GM12878 (cell line): Measurements from ENCODE around the gene SCYL3. TPM values are rescaled to one million over a fixed set of nuclear protein-coding genes. Genes with fewer than 3 reads are reported as not detected.

ENCODE experiments used
- ATAC-seq: fragments of 200-7000 bp; cut with Tn5 transposase; 3 replicates; pipeline ENCODE4 v1.9.1; 2020; ENCODE audit warnings: mild to moderate bottlenecking, moderate library complexity
- BruUV-seq: library from RNA; stranded (reverse); fragments of 400-500 nt; replicated peaks from 2 replicates; lab custom pipeline; 2021; lab: Mats Ljungman, UMichigan
- CTCF ChIA-PET: fragments of 300-600 bp; sonication (Branson Sonifier 250); formaldehyde crosslinking; extraction: SDS; loops from one replicate; lab custom pipeline; 2021; ENCODE audit warnings: inconsistent platforms; lab: Yijun Ruan, JAX
- POLR2A ChIA-PET: fragments of 350-600 bp; formaldehyde crosslinking; extraction: SDS; loops from one replicate; lab custom pipeline; 2021; ENCODE audit warnings: inconsistent platforms; lab: Charles Lee
- RAD21 ChIA-PET: fragments of 300-600 bp; sonication (Branson Sonifier 250); formaldehyde crosslinking; loops from one replicate; lab custom pipeline; 2023; ENCODE audit warnings: antibody characterized with exemption; ENCODE audit not compliant: unreplicated experiment; lab: Charles Lee
- SMC1A ChIA-PET: fragments of 300-600 bp; sonication (Branson Sonifier 250); formaldehyde crosslinking; loops from one replicate; lab custom pipeline; 2023; ENCODE audit not compliant: unreplicated experiment, uncharacterized antibody; lab: Charles Lee
- DNase-seq: peaks from one replicate; pipeline ENCODE4 v3.0.0-alpha.2; 2011; ENCODE audit warnings: low read depth, low spot score
- FAIRE-seq: peaks from 3 replicates; lab custom pipeline; 2011; peaks lifted over from hg19 to GRCh38; lab: Jason Lieb, UNC
- H2AFZ ChIP-seq: 2 replicates; pipeline ENCODE4 v1.6.0; 2011; ENCODE audit warnings: low read depth, low read length, control low read depth; ENCODE audit not compliant: control insufficient read depth
- H3K27ac ChIP-seq: 2 replicates; pipeline ENCODE4 v1.5.1; 2011; ENCODE audit warnings: control low read depth; ENCODE audit not compliant: control insufficient read depth, insufficient read depth
- H3K27me3 ChIP-seq, 2 experiments: replicated peaks in 1 of 2; 2 replicates each; pipeline versions ENCODE4 v1.6.0 to v1.6.1; 2011; ENCODE audit warnings: low read length in 1 of 2; ENCODE audit not compliant: control insufficient read depth in 2 of 2, insufficient read depth in 2 of 2
- H3K36me3 ChIP-seq, 2 experiments: 2 replicates each; pipeline ENCODE4 v1.5.1; 2011; ENCODE audit warnings: low read length in 1 of 2; ENCODE audit not compliant: control insufficient read depth in 2 of 2, insufficient read depth in 2 of 2
- H3K4me1 ChIP-seq: 2 replicates; pipeline ENCODE4 v1.6.1; 2011; ENCODE audit warnings: mild to moderate bottlenecking, low read length, moderate library complexity, mixed read lengths; ENCODE audit not compliant: control insufficient read depth, insufficient read depth
- H3K4me2 ChIP-seq: 2 replicates; pipeline ENCODE4 v1.6.0; 2011; ENCODE audit warnings: control low read depth; ENCODE audit not compliant: control insufficient read depth, insufficient read depth
- H3K4me3 ChIP-seq: fragments of 200-600 bp; sonication (generic); 2 replicates; pipeline ENCODE4 v1.5.1; 2016
- H3K79me2 ChIP-seq: 2 replicates; pipeline ENCODE4 v1.6.0; 2011; ENCODE audit warnings: low read length; ENCODE audit not compliant: control insufficient read depth, insufficient read depth
- H3K9ac ChIP-seq: 2 replicates; pipeline ENCODE4 v1.8.0; 2011; ENCODE audit warnings: low read length, control low read depth, mixed read lengths; ENCODE audit not compliant: control insufficient read depth, insufficient read depth
- H3K9me3 ChIP-seq: replicated peaks from 3 replicates; pipeline ENCODE4 v1.5.1; 2011; ENCODE audit warnings: mild to moderate bottlenecking, low read length; ENCODE audit not compliant: control insufficient read depth, insufficient read depth
- H4K20me1 ChIP-seq: 2 replicates; pipeline ENCODE4 v1.6.0; 2011; ENCODE audit not compliant: control insufficient read depth, insufficient read depth
- ASH2L ChIP-seq: fragments of 300-600, 200-600 bp; sonication (generic); IDR thresholded peaks from 2 replicates; pipeline ENCODE4 v1.6.1; 2017; ENCODE audit warnings: low read depth, mild to moderate bottlenecking, borderline replicate concordance
- BACH1 ChIP-seq: fragments of 450-650 bp; IDR thresholded peaks from 2 replicates; pipeline ENCODE4 v1.6.1; 2017; ENCODE audit warnings: mild to moderate bottlenecking, borderline replicate concordance
- BRCA1 ChIP-seq: IDR thresholded peaks from 2 replicates; pipeline ENCODE4 v1.6.1; 2011; ENCODE audit warnings: low read depth, low read length, improper control_type of control experiment
- HDAC6 ChIP-seq: fragments of 200-600 bp; sonication (generic); IDR thresholded peaks from one replicate; pipeline ENCODE4 v1.8.0; 2017; ENCODE audit warnings: antibody characterized with exemption; ENCODE audit not compliant: unreplicated experiment
- MTA3 ChIP-seq: IDR thresholded peaks from 2 replicates; pipeline ENCODE4 v1.6.1; 2012; ENCODE audit warnings: low read length, inconsistent platforms, borderline replicate concordance
- MYB ChIP-seq: fragments of 150-350 bp; IDR thresholded peaks from 2 replicates; pipeline ENCODE4 v1.6.1; 2014; ENCODE audit warnings: mild to moderate bottlenecking, low read depth, low read length, borderline replicate concordance
- NFYB ChIP-seq: IDR thresholded peaks from 2 replicates; pipeline ENCODE4 v1.6.1; 2011; ENCODE audit warnings: low read depth, mild to moderate bottlenecking, low read length, improper control_type of control experiment, moderate library complexity; ENCODE audit not compliant: insufficient read depth
- NRF1 ChIP-seq: conservative IDR thresholded peaks from 2 replicates; pipeline ENCODE4 v1.6.1; 2011; ENCODE audit warnings: mild to moderate bottlenecking, low read depth, low read length, improper control_type of control experiment
- PML ChIP-seq: IDR thresholded peaks from 2 replicates; pipeline ENCODE4 v1.6.1; 2012; ENCODE audit warnings: low read length, inconsistent platforms
- RCOR1 ChIP-seq: conservative IDR thresholded peaks from 2 replicates; pipeline ENCODE4 v1.6.1; 2012; ENCODE audit warnings: low read depth, low read length, improper control_type of control experiment
- RUNX3 ChIP-seq: IDR thresholded peaks from 2 replicates; pipeline ENCODE4 v1.6.1; 2012; ENCODE audit warnings: low read length, inconsistent platforms
- SREBF1 ChIP-seq: IDR thresholded peaks from 2 replicates; pipeline ENCODE4 v1.6.1; 2012; ENCODE audit warnings: mild to moderate bottlenecking, low read length
- SREBF2 ChIP-seq: IDR thresholded peaks from 2 replicates; pipeline ENCODE4 v1.6.1; 2012; ENCODE audit warnings: mild to moderate bottlenecking, low read length
- TCF12 ChIP-seq: IDR thresholded peaks from 2 replicates; pipeline ENCODE4 v1.6.1; 2011; ENCODE audit warnings: low read depth, mild to moderate bottlenecking, low read length
- ZBED1 ChIP-seq: IDR thresholded peaks from 2 replicates; pipeline ENCODE4 v1.6.1; 2016; ENCODE audit warnings: borderline replicate concordance
- ZNF24 ChIP-seq: fragments of 450-650 bp; IDR thresholded peaks from 2 replicates; pipeline ENCODE4 v1.6.1; 2017; ENCODE audit warnings: antibody characterized with exemption, mild to moderate bottlenecking
- WGBS: methylation state at CpG from one replicate; pipeline ENCODE4 v1.1.6; 2016; ENCODE audit warnings: low lambda C conversion rate; ENCODE audit not compliant: insufficient replicate concordance, insufficient coverage; ENCODE audit errors: missing lambda C conversion rate; 5-methylcytosine and 5-hydroxymethylcytosine counted together
- in situ Hi-C: fragments of 300-500 bp; cut with MboI; formaldehyde crosslinking; loops from 9 replicates; pipeline ENCODE4 v1.14.3; 2018; ENCODE audit warnings: mixed read lengths
- intact Hi-C: fragments of 100-400 bp; cut with micrococcal nuclease; formaldehyde crosslinking; loops from one replicate; pipeline ENCODE4 v1.14.2; 2022; ENCODE audit not compliant: unreplicated experiment
- polyA plus RNA-seq, 11 experiments: library from polyadenylated mRNA; depleted of rRNA in 4 of 11; unstranded in 6 of 11; stranded (reverse) in 5 of 11; fragments of >200 nt; fragmentation: Nextera tagmentation in 4 of 11; fragmentation: Illumina TruSeq in 1 of 11; extraction: Ambion mirVana in 4 of 11; extraction: Trizol in 1 of 11; gene quantifications; 1 replicate in 1 of 11; 2 replicates in 10 of 11; pipeline versions ENCODE4 v1.2.1 to v1.2.3, GENCODE V29; 2011 to 2016; ENCODE audit warnings: inconsistent platforms in 2 of 11, missing spikeins in 2 of 11, low read depth in 1 of 11
- total RNA-seq, 4 experiments: library from RNA; depleted of rRNA in 3 of 4; stranded (reverse); fragments of >200 nt in 3 of 4; fragmentation: Illumina TruSeq in 1 of 4; extraction: Trizol in 1 of 4; gene quantifications; 2 replicates each; pipeline versions ENCODE4 v1.2.1 to v1.2.3, GENCODE V29; 2013 to 2021
- TF ChIP-seq, protein P1 (sequence below): fragments of 450-650 bp; IDR thresholded peaks from 2 replicates; pipeline ENCODE4 v1.6.1; 2016; ENCODE audit warnings: mild to moderate bottlenecking
- TF ChIP-seq, protein P2 (sequence below): IDR thresholded peaks from 2 replicates; pipeline ENCODE4 v1.6.1; 2012; ENCODE audit warnings: low read depth, low read length, improper control_type of control experiment

SCYL3 gene
- total and polyA plus RNA-seq, 10 of the 15 experiments (the other 5 are each of a cell fraction or from before 2014, with no cell fraction given), result 4.3 to 14.3 (median 10.3) TPM

DNA sequence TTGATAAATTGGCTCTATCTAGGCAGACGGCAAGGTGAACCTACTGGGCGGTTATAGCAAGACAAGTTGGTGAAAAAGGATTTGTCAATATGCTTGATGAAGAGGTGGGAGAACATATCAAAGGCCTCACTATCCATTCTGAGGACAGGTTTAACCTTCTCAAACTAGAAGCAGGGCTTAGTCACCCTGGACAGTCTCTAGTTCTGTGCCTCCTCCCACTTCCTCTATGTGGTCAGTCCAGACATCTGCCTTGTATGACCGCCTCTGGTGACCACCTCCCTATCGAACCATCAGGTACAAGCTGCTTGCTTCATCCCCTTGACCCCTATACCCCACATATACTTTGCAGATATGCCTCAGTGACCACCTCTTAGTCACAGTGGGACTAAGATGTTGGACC lies 2.3 kb upstream of the SCYL3 start (continued):
- TF ChIP-seq, protein P1, sequence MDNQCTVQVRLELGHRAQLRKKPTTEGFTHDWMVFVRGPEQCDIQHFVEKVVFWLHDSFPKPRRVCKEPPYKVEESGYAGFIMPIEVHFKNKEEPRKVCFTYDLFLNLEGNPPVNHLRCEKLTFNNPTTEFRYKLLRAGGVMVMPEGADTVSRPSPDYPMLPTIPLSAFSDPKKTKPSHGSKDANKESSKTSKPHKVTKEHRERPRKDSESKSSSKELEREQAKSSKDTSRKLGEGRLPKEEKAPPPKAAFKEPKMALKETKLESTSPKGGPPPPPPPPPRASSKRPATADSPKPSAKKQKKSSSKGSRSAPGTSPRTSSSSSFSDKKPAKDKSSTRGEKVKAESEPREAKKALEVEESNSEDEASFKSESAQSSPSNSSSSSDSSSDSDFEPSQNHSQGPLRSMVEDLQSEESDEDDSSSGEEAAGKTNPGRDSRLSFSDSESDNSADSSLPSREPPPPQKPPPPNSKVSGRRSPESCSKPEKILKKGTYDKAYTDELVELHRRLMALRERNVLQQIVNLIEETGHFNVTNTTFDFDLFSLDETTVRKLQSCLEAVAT, result no peak
- TF ChIP-seq SREBF1, result no peak
- no peak for TF ChIP-seq MYB
- 0 out of 2 replicates have a peak, but pooled peaks have one; percentile 38 for TF ChIP-seq TCF12
- TF ChIP-seq HDAC6, result no peak
- TF ChIP-seq ZNF24, result no peak
- no peak for TF ChIP-seq ASH2L
- peak; percentile 70 for TF ChIP-seq RUNX3
- no peak for TF ChIP-seq BRCA1
- TF ChIP-seq, protein P2, sequence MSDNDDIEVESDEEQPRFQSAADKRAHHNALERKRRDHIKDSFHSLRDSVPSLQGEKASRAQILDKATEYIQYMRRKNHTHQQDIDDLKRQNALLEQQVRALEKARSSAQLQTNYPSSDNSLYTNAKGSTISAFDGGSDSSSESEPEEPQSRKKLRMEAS, result no peak
- TF ChIP-seq, all 136 proteins: peak for 6

DNA sequence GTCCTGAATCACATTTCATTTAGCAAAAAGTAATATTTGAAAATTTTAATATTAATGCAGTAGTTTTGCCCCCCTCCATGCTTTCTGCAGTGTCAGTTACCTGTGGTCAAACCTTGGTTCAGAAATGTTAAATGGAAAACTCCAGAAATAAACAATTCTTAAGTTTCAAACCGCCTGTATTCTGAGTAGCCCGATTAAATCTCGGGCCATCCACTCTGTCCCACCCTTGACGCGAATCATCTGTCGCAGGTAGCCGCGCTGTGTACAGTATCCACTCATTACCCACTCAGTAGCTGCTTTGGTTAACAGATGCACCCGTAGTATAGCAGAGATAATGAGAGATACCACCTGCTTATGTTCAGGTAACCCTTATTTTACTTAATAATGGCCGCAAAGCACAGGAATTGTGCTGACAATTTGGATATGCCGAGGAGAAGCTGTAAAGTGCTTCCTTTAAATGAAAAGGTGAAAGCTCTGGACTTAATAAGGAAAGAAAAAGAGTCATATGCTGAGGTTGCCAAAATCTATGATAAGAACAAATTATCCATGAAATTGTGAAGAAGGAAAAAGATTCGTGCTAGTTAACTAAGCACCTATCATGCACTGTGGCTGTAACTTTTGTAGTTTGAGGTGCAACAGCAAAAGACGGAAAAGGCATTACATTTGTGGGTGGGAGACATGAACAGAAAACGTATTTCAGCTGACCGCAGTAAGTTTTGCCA lies 889 bp upstream of the SCYL3 start:
- Histone ChIP-seq H3K9ac (peak overlapping the region; percentile 91), H3K9me3 (no peaks in the 10 kb centered on the region), H4K20me1 (no peaks in the 10 kb centered on the region), H3K4me2 (peak overlapping the region; percentile 90), H3K79me2 (peaks cover 38% of the 10 kb centered on the region), H3K4me3 (peak overlapping the region; percentile 60), H2AFZ (peak overlapping the region; percentile 99), H3K36me3 (no peaks in the 10 kb centered on the region), H3K4me1 (peaks cover 23% of the 10 kb centered on the region), H3K27ac (peak overlapping the region; percentile 99), H3K27me3 (no peaks in the 10 kb centered on the region)
- no peak for DNase-seq
- ChIA-PET RAD21 (interaction anchor here (1.0 to 5.9 kb wide), 13 partner anchors 10 to 1419 kb away, joined by 3 to 104 read pairs (median 5); partner anchors contain the start of genes FMO4 and KIFAP3), POLR2A (interaction anchor here (0.5 to 8.1 kb wide), 9 partner anchors 10 to 779 kb away, joined by 3 to 131 read pairs (median 12); partner anchors contain the start of gene METTL18), CTCF (interaction anchor here (0.8 to 1.3 kb wide), 5 partner anchors 14 to 180 kb away, joined by 3 to 5 read pairs (median 4); partner anchors contain the start of gene KIFAP3), SMC1A (interaction anchor here (0.5 to 9.8 kb wide), 10 partner anchors 9 to 781 kb away, joined by 3 to 165 read pairs (median 5); no protein-coding TSS in a partner anchor)
- ATAC-seq, result no peak
- FAIRE-seq, result no peak
- TSS peak; percentile 100 for BruUV-seq
- in situ Hi-C loops (no loop called here), intact Hi-C loops (loop anchor here (5.0 to 10.0 kb wide), 4 partner anchors 33 to 638 kb away; partner anchors contain the start of genes GORAB and KIFAP3)
- WGBS, result 25% methylated on average over 15 of the region's 15 CpGs
- TF ChIP-seq NFYB (0 out of 2 replicates have a peak, but pooled peaks have one; percentile 62), RCOR1 (no peak), SREBF2 (no peak), ZBED1 (peak; percentile 15; the same call in 1 of the 2 replicates), NRF1 (no peak), MTA3 (0 out of 2 replicates have a peak, but pooled peaks have one; percentile 55), BACH1 (no peak), PML (no peak)
